GM12878 (cell line): ENCODE data around the gene ARSJ. TPM values are rescaled to one million over a fixed set of nuclear protein-coding genes. Genes with fewer than 3 reads are reported as not detected.

ENCODE experiments used
- ATAC-seq: fragments of 200-7000 bp; cut with Tn5 transposase; 3 replicates; pipeline ENCODE4 v1.9.1; 2020; ENCODE audit warnings: mild to moderate bottlenecking, moderate library complexity
- BruUV-seq: library from RNA; stranded (reverse); fragments of 400-500 nt; replicated peaks from 2 replicates; lab custom pipeline; 2021; lab: Mats Ljungman, UMichigan
- CTCF ChIA-PET: fragments of 300-600 bp; sonication (Branson Sonifier 250); formaldehyde crosslinking; extraction: SDS; loops from one replicate; lab custom pipeline; 2021; ENCODE audit warnings: inconsistent platforms; lab: Yijun Ruan, JAX
- POLR2A ChIA-PET: fragments of 350-600 bp; formaldehyde crosslinking; extraction: SDS; loops from one replicate; lab custom pipeline; 2021; ENCODE audit warnings: inconsistent platforms; lab: Charles Lee
- RAD21 ChIA-PET: fragments of 300-600 bp; sonication (Branson Sonifier 250); formaldehyde crosslinking; loops from one replicate; lab custom pipeline; 2023; ENCODE audit warnings: antibody characterized with exemption; ENCODE audit not compliant: unreplicated experiment; lab: Charles Lee
- SMC1A ChIA-PET: fragments of 300-600 bp; sonication (Branson Sonifier 250); formaldehyde crosslinking; loops from one replicate; lab custom pipeline; 2023; ENCODE audit not compliant: unreplicated experiment, uncharacterized antibody; lab: Charles Lee
- DNase-seq: peaks from one replicate; pipeline ENCODE4 v3.0.0-alpha.2; 2011; ENCODE audit warnings: low read depth, low spot score
- FAIRE-seq: peaks from 3 replicates; lab custom pipeline; 2011; peaks lifted over from hg19 to GRCh38; lab: Jason Lieb, UNC
- H2AFZ ChIP-seq: 2 replicates; pipeline ENCODE4 v1.6.0; 2011; ENCODE audit warnings: low read depth, low read length, control low read depth; ENCODE audit not compliant: control insufficient read depth
- H3K27ac ChIP-seq: 2 replicates; pipeline ENCODE4 v1.5.1; 2011; ENCODE audit warnings: control low read depth; ENCODE audit not compliant: control insufficient read depth, insufficient read depth
- H3K27me3 ChIP-seq, 2 experiments: replicated peaks in 1 of 2; 2 replicates each; pipeline versions ENCODE4 v1.6.0 to v1.6.1; 2011; ENCODE audit warnings: low read length in 1 of 2; ENCODE audit not compliant: control insufficient read depth in 2 of 2, insufficient read depth in 2 of 2
- H3K36me3 ChIP-seq, 2 experiments: 2 replicates each; pipeline ENCODE4 v1.5.1; 2011; ENCODE audit warnings: low read length in 1 of 2; ENCODE audit not compliant: control insufficient read depth in 2 of 2, insufficient read depth in 2 of 2
- H3K4me1 ChIP-seq: 2 replicates; pipeline ENCODE4 v1.6.1; 2011; ENCODE audit warnings: mild to moderate bottlenecking, low read length, moderate library complexity, mixed read lengths; ENCODE audit not compliant: control insufficient read depth, insufficient read depth
- H3K4me2 ChIP-seq: 2 replicates; pipeline ENCODE4 v1.6.0; 2011; ENCODE audit warnings: control low read depth; ENCODE audit not compliant: control insufficient read depth, insufficient read depth
- H3K4me3 ChIP-seq: fragments of 200-600 bp; sonication (generic); 2 replicates; pipeline ENCODE4 v1.5.1; 2016
- H3K79me2 ChIP-seq: 2 replicates; pipeline ENCODE4 v1.6.0; 2011; ENCODE audit warnings: low read length; ENCODE audit not compliant: control insufficient read depth, insufficient read depth
- H3K9ac ChIP-seq: 2 replicates; pipeline ENCODE4 v1.8.0; 2011; ENCODE audit warnings: low read length, control low read depth, mixed read lengths; ENCODE audit not compliant: control insufficient read depth, insufficient read depth
- H3K9me3 ChIP-seq: replicated peaks from 3 replicates; pipeline ENCODE4 v1.5.1; 2011; ENCODE audit warnings: mild to moderate bottlenecking, low read length; ENCODE audit not compliant: control insufficient read depth, insufficient read depth
- H4K20me1 ChIP-seq: 2 replicates; pipeline ENCODE4 v1.6.0; 2011; ENCODE audit not compliant: control insufficient read depth, insufficient read depth
- BCL11A ChIP-seq: IDR thresholded peaks from 2 replicates; pipeline ENCODE4 v1.6.1; 2011; ENCODE audit warnings: low read depth, low read length
- CREB1 ChIP-seq: IDR thresholded peaks from 2 replicates; pipeline ENCODE4 v1.6.1; 2012; ENCODE audit warnings: low read depth, mild to moderate bottlenecking, inconsistent platforms
- E2F4 ChIP-seq: IDR thresholded peaks from 2 replicates; pipeline ENCODE4 v1.6.1; 2012; ENCODE audit warnings: low read depth, low read length, improper control_type of control experiment
- GABPA ChIP-seq: IDR thresholded peaks from 2 replicates; pipeline ENCODE4 v1.6.1; 2014; ENCODE audit warnings: antibody characterized with exemption, low read depth, mild to moderate bottlenecking, inconsistent platforms
- GATAD2B ChIP-seq: fragments of 450-650 bp; conservative IDR thresholded peaks from 2 replicates; pipeline ENCODE4 v1.6.1; 2017; ENCODE audit warnings: low read depth, mild to moderate bottlenecking, moderate library complexity
- HDAC2 ChIP-seq: fragments of 200-600 bp; sonication (generic); IDR thresholded peaks from 2 replicates; pipeline ENCODE4 v1.6.1; 2017
- JUND ChIP-seq: IDR thresholded peaks from 2 replicates; pipeline ENCODE4 v1.6.1; 2012; ENCODE audit warnings: low read depth, mild to moderate bottlenecking, low read length, improper control_type of control experiment, moderate library complexity
- KDM1A ChIP-seq: fragments of 200-600 bp; sonication (generic); IDR thresholded peaks from 2 replicates; pipeline ENCODE4 v1.6.1; 2016; ENCODE audit warnings: borderline replicate concordance
- KLF5 ChIP-seq: fragments of 450-650 bp; IDR thresholded peaks from 2 replicates; pipeline ENCODE4 v1.6.1; 2014; ENCODE audit warnings: mild to moderate bottlenecking; ENCODE audit not compliant: partially characterized antibody
- MTA3 ChIP-seq: IDR thresholded peaks from 2 replicates; pipeline ENCODE4 v1.6.1; 2012; ENCODE audit warnings: low read length, inconsistent platforms, borderline replicate concordance
- NBN ChIP-seq: fragments of 450-650 bp; IDR thresholded peaks from 2 replicates; pipeline ENCODE4 v1.6.1; 2016
- NKRF ChIP-seq: fragments of 450-650 bp; conservative IDR thresholded peaks from 2 replicates; pipeline ENCODE4 v1.6.1; 2017; ENCODE audit warnings: mild to moderate bottlenecking, moderate library complexity
- NR2F1 ChIP-seq: fragments of 450-650 bp; conservative IDR thresholded peaks from 2 replicates; pipeline ENCODE4 v1.6.1; 2017; ENCODE audit warnings: mild to moderate bottlenecking
- STAT3 ChIP-seq: IDR thresholded peaks from 2 replicates; pipeline ENCODE4 v1.6.1; 2011; ENCODE audit warnings: low read depth, low read length, improper control_type of control experiment
- ZNF622 ChIP-seq: fragments of 450-650 bp; IDR thresholded peaks from 2 replicates; pipeline ENCODE4 v1.6.1; 2017; ENCODE audit warnings: mild to moderate bottlenecking, inconsistent platforms
- ZSCAN29 ChIP-seq: fragments of 450-650 bp; IDR thresholded peaks from 2 replicates; pipeline ENCODE4 v1.6.1; 2017; ENCODE audit warnings: mild to moderate bottlenecking, moderate library complexity
- WGBS: methylation state at CpG from one replicate; pipeline ENCODE4 v1.1.6; 2016; ENCODE audit warnings: low lambda C conversion rate; ENCODE audit not compliant: insufficient replicate concordance, insufficient coverage; ENCODE audit errors: missing lambda C conversion rate; 5-methylcytosine and 5-hydroxymethylcytosine counted together
- in situ Hi-C: fragments of 300-500 bp; cut with MboI; formaldehyde crosslinking; loops from 9 replicates; pipeline ENCODE4 v1.14.3; 2018; ENCODE audit warnings: mixed read lengths
- intact Hi-C: fragments of 100-400 bp; cut with micrococcal nuclease; formaldehyde crosslinking; loops from one replicate; pipeline ENCODE4 v1.14.2; 2022; ENCODE audit not compliant: unreplicated experiment
- polyA plus RNA-seq, 11 experiments: library from polyadenylated mRNA; depleted of rRNA in 4 of 11; unstranded in 6 of 11; stranded (reverse) in 5 of 11; fragments of >200 nt; fragmentation: Nextera tagmentation in 4 of 11; fragmentation: Illumina TruSeq in 1 of 11; extraction: Ambion mirVana in 4 of 11; extraction: Trizol in 1 of 11; gene quantifications; 1 replicate in 1 of 11; 2 replicates in 10 of 11; pipeline versions ENCODE4 v1.2.1 to v1.2.3, GENCODE V29; 2011 to 2016; ENCODE audit warnings: inconsistent platforms in 2 of 11, missing spikeins in 2 of 11, low read depth in 1 of 11
- total RNA-seq, 4 experiments: library from RNA; depleted of rRNA in 3 of 4; stranded (reverse); fragments of >200 nt in 3 of 4; fragmentation: Illumina TruSeq in 1 of 4; extraction: Trizol in 1 of 4; gene quantifications; 2 replicates each; pipeline versions ENCODE4 v1.2.1 to v1.2.3, GENCODE V29; 2013 to 2021
- TF ChIP-seq, protein P1 (sequence below): IDR thresholded peaks from 2 replicates; pipeline ENCODE4 v1.6.1; 2011; ENCODE audit warnings: mild to moderate bottlenecking, low read depth, low read length, moderate library complexity; ENCODE audit not compliant: insufficient replicate concordance
- TF ChIP-seq, protein P2 (sequence below): IDR thresholded peaks from 2 replicates; pipeline ENCODE4 v1.6.1; 2011; ENCODE audit warnings: borderline replicate concordance, low read depth, mild to moderate bottlenecking, moderate library complexity, low read length; ENCODE audit not compliant: insufficient read depth, poor library complexity, severe bottlenecking

ARSJ gene
- total and polyA plus RNA-seq, 10 of the 15 experiments (the other 5 are each of a cell fraction or from before 2014, with no cell fraction given) = under 0.01 to 0.19 (median 0.04) TPM; not detected in 5

- TF ChIP-seq ZNF622 (no peak), CREB1 (no peak)
- TF ChIP-seq, protein P1, sequence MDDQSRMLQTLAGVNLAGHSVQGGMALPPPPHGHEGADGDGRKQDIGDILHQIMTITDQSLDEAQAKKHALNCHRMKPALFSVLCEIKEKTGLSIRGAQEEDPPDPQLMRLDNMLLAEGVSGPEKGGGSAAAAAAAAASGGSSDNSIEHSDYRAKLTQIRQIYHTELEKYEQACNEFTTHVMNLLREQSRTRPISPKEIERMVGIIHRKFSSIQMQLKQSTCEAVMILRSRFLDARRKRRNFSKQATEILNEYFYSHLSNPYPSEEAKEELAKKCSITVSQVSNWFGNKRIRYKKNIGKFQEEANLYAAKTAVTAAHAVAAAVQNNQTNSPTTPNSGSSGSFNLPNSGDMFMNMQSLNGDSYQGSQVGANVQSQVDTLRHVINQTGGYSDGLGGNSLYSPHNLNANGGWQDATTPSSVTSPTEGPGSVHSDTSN = no peak
These were observed 16.7 kb downstream of the ARSJ start (continued) for GRCh38 chr4:113962719-113963265.

- no peaks in the 10 kb centered on the region for H4K20me1 ChIP-seq
- peaks cover 4% of the 10 kb centered on the region; the same call in 2 of the 3 replicates for H3K9me3 ChIP-seq
- CTCF ChIA-PET = no interaction called here
- 20% methylated on average over 2 of the region's 2 CpGs for WGBS
- DNase-seq = no peak
- H3K36me3 ChIP-seq = no peaks in the 10 kb centered on the region
- in situ Hi-C loops (no loop called here), intact Hi-C loops (no loop called here)
- no peaks in the 10 kb centered on the region for H3K4me1 ChIP-seq
- H3K79me2 ChIP-seq = no peaks in the 10 kb centered on the region
- no TSS peak for BruUV-seq
- H3K4me2 ChIP-seq = no peak overlapping the region
- FAIRE-seq = no peak
- SMC1A ChIA-PET = interaction anchor here (1.0 to 2.3 kb wide), 2 partner anchors 8 to 110 kb away, joined by 4 to 7 read pairs; no protein-coding TSS in a partner anchor
- POLR2A ChIA-PET = no interaction called here
- no peak overlapping the region for H3K27ac ChIP-seq
- H3K4me3 ChIP-seq = no peak overlapping the region
- no peak for ATAC-seq
- H3K9ac ChIP-seq = no peak overlapping the region
- H3K27me3 ChIP-seq = no peaks in the 10 kb centered on the region; a peak in 1 of 4 replicates
- RAD21 ChIA-PET = no interaction called here
- H2AFZ ChIP-seq = no peak overlapping the region
- TF ChIP-seq, protein P2, sequence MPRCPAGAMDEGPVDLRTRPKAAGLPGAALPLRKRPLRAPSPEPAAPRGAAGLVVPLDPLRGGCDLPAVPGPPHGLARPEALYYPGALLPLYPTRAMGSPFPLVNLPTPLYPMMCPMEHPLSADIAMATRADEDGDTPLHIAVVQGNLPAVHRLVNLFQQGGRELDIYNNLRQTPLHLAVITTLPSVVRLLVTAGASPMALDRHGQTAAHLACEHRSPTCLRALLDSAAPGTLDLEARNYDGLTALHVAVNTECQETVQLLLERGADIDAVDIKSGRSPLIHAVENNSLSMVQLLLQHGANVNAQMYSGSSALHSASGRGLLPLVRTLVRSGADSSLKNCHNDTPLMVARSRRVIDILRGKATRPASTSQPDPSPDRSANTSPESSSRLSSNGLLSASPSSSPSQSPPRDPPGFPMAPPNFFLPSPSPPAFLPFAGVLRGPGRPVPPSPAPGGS = no peak
- TF ChIP-seq MTA3 (no peak), KLF5 (no peak), NBN (no peak), ZSCAN29 (no peak), STAT3 (no peak), BCL11A (no peak), GABPA (no peak), HDAC2 (no peak), E2F4 (no peak), NKRF (no peak), KDM1A (no peak), JUND (no peak), NR2F1 (no peak), GATAD2B (no peak)
These were observed 17.5 kb downstream of the ARSJ start for GRCh38 chr4:113962016-113962347.
